Measurements from ENCODE around the gene TMED9. TPM values are rescaled to one million over a fixed set of nuclear protein-coding genes. Genes with fewer than 3 reads are reported as not detected.

The TMED9 gene
- total RNA-seq, 1 experiment from 2014 or later, result 240 TPM

DNA sequence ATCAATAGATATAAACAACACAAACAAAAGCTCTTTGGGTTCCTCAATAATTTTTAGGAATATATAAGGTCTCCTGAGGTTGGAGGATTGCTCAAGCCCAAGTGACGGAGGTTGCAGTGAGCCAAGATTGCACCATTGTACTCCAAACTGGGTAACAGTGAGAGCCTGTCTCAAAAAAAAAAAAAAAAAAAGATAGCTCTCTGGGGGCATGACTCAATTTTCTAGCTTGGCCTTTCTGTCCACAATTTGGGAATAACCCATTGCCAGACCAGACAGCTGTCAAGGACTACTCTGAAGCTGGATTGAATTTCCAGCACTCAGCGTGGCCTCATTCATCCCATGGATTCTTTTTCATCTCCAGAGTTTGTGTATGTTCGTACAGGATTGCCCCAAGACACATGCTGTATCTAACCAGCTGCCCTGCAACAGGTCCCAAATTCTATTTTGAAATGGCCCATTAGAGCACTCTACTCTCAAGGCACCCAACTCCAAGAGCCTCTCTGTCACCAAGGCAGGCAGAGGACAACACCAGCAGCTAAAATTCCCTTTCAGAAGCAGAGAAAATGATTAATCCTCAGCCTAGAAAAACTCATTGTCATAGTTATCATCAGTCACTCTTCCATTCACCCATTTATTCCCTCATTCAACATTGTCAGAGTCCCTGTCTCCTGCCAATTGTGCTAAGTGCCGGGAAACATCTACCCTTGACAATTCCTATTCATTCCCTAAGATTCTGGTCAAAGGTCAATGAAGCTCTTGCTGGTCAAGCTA lies 46.3 kb upstream of the TMED9 start:
- Histone ChIP-seq H3K4me3 (ENCODE audit: low read depth, low read length) (no peak overlapping the region), H3K27me3 (replicated peaks; ENCODE audit: control insufficient read depth, insufficient read depth, low read length) (no peaks in the 10 kb centered on the region), H3K9me3 (no peaks in the 10 kb centered on the region), H3K36me3 (ENCODE audit: control insufficient read depth, insufficient read depth, low read length) (peaks cover 2% of the 10 kb centered on the region), H3K4me1 (peaks cover 14% of the 10 kb centered on the region)
- CTCF ChIA-PET, result interaction anchor here (0.6 kb wide), 1 partner anchor 539 kb away, joined by 4 read pairs; the partner anchor contains the start of gene UIMC1
- no peak overlapping the region for H3K4me3 Mint-ChIP-seq (ENCODE audit: unreplicated experiment)
- peak overlapping the region; percentile 54 for H3K27ac Mint-ChIP-seq (ENCODE audit: unreplicated experiment)
- H3K36me3 Mint-ChIP-seq (ENCODE audit: insufficient read depth, unreplicated experiment), result peaks cover 18% of the 10 kb centered on the region
- intact Hi-C loops (cut with micrococcal nuclease; ENCODE audit: unreplicated experiment), result no loop called here
- TF ChIP-seq, protein P1, sequence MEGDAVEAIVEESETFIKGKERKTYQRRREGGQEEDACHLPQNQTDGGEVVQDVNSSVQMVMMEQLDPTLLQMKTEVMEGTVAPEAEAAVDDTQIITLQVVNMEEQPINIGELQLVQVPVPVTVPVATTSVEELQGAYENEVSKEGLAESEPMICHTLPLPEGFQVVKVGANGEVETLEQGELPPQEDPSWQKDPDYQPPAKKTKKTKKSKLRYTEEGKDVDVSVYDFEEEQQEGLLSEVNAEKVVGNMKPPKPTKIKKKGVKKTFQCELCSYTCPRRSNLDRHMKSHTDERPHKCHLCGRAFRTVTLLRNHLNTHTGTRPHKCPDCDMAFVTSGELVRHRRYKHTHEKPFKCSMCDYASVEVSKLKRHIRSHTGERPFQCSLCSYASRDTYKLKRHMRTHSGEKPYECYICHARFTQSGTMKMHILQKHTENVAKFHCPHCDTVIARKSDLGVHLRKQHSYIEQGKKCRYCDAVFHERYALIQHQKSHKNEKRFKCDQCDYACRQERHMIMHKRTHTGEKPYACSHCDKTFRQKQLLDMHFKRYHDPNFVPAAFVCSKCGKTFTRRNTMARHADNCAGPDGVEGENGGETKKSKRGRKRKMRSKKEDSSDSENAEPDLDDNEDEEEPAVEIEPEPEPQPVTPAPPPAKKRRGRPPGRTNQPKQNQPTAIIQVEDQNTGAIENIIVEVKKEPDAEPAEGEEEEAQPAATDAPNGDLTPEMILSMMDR (IDR thresholded peaks at IDR 0.05; ENCODE audit: insufficient read depth in 1 of 2, low read depth in 1 of 2, low read length in 1 of 2, severe bottlenecking in 1 of 2, unreplicated experiment in 1 of 2), result no peak
- no peak for DNase-seq
- H3K9me3 Mint-ChIP-seq (ENCODE audit: unreplicated experiment), result no peaks in the 10 kb centered on the region
- peaks cover 20% of the 10 kb centered on the region for H3K4me1 Mint-ChIP-seq (ENCODE audit: low read depth, unreplicated experiment)
- no TSS peak for BruUV-seq (replicated peaks)
- H3K27me3 Mint-ChIP-seq (ENCODE audit: insufficient read depth, unreplicated experiment), result no peaks in the 10 kb centered on the region
- POLR2A ChIA-PET, result interaction anchor here (0.6 kb wide), 1 partner anchor 91 kb away, joined by 7 read pairs; no protein-coding TSS in a partner anchor

DNA sequence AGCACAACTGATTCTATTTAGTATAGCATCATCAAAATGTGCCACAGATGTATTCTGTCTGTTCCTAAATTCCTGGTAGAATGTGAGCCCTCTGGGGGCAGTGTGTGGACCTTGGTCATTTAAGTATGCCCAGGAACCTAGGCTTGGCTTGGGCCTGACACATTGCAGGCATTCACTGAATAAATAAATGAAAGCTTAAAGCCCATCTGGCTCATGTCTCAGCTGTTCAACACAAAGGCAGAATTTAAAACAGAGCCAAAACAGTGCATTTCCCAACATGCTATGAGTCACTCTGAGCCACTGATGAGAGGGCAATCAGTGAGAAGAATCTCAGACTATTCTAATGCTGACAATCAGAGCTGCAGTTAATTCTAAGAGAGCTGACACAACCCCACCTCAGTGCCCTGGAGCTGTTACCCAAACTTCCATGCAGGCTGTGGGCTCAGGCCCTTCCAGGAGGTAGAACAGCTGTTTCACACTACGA lies 45.7 kb upstream of the TMED9 start:
- Histone ChIP-seq H3K27me3 (replicated peaks; ENCODE audit: control insufficient read depth, insufficient read depth, low read length) (no peaks in the 10 kb centered on the region), H3K9me3 (no peaks in the 10 kb centered on the region), H3K36me3 (ENCODE audit: control insufficient read depth, insufficient read depth, low read length) (peaks cover 2% of the 10 kb centered on the region), H3K4me1 (peaks cover 14% of the 10 kb centered on the region), H3K4me3 (ENCODE audit: low read depth, low read length) (no peak overlapping the region)
- no peak overlapping the region for H3K4me3 Mint-ChIP-seq (ENCODE audit: unreplicated experiment)
- peak in 1 of 2 experiments; percentile 45 for DNase-seq
- H3K9me3 Mint-ChIP-seq (ENCODE audit: unreplicated experiment), result no peaks in the 10 kb centered on the region
- TF ChIP-seq, protein P1 (IDR thresholded peaks at IDR 0.05; ENCODE audit: insufficient read depth in 1 of 2, low read depth in 1 of 2, low read length in 1 of 2, severe bottlenecking in 1 of 2, unreplicated experiment in 1 of 2), result no peak
- H3K36me3 Mint-ChIP-seq (ENCODE audit: insufficient read depth, unreplicated experiment), result peaks cover 18% of the 10 kb centered on the region
- peaks cover 20% of the 10 kb centered on the region for H3K4me1 Mint-ChIP-seq (ENCODE audit: low read depth, unreplicated experiment)
- H3K27me3 Mint-ChIP-seq (ENCODE audit: insufficient read depth, unreplicated experiment), result no peaks in the 10 kb centered on the region
- ChIA-PET CTCF (interaction anchor here (0.6 to 0.8 kb wide), 2 partner anchors 61 to 540 kb away, joined by 4 to 5 read pairs; partner anchors contain the start of gene UIMC1), POLR2A (no interaction called here)
- BruUV-seq (replicated peaks), result no TSS peak
- intact Hi-C loops (cut with micrococcal nuclease; ENCODE audit: unreplicated experiment), result no loop called here
- H3K27ac Mint-ChIP-seq (ENCODE audit: unreplicated experiment), result peak overlapping the region; percentile 75

DNA sequence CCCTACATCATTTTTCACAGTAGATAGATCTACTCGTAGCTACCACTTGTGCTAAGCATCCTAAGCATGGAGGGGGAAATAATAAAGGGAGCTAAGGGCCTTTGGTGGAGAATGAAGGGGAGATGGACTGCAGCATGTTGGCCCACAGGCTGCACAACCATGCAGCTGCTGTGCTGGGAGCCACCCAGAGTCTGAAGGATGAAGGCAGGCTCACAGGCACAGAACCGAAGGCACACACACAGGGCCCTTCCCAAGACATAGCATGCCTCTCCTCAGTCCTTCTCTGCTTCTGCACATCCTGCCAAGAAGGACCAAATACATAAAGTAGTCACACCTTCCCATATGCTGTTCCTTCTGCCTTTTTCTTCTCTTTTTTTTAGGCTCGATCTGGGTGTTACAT lies 44.3 kb upstream of the TMED9 start:
- peaks cover 25% of the 10 kb centered on the region for H3K36me3 Mint-ChIP-seq (ENCODE audit: insufficient read depth, unreplicated experiment)
- H3K4me1 Mint-ChIP-seq (ENCODE audit: low read depth, unreplicated experiment), result peaks cover 22% of the 10 kb centered on the region
- no peak for DNase-seq
- Histone ChIP-seq H3K36me3 (ENCODE audit: control insufficient read depth, insufficient read depth, low read length) (peaks cover 2% of the 10 kb centered on the region), H3K9me3 (no peaks in the 10 kb centered on the region), H3K4me1 (peaks cover 14% of the 10 kb centered on the region), H3K27me3 (replicated peaks; ENCODE audit: control insufficient read depth, insufficient read depth, low read length) (no peaks in the 10 kb centered on the region), H3K4me3 (ENCODE audit: low read depth, low read length) (no peak overlapping the region)
- ChIA-PET CTCF (no interaction called here), POLR2A (no interaction called here)
- BruUV-seq (replicated peaks), result no TSS peak
- intact Hi-C loops (cut with micrococcal nuclease; ENCODE audit: unreplicated experiment), result no loop called here
- H3K9me3 Mint-ChIP-seq (ENCODE audit: unreplicated experiment), result no peaks in the 10 kb centered on the region
- no peaks in the 10 kb centered on the region for H3K27me3 Mint-ChIP-seq (ENCODE audit: insufficient read depth, unreplicated experiment)
- TF ChIP-seq, protein P1 (IDR thresholded peaks at IDR 0.05; ENCODE audit: insufficient read depth in 1 of 2, low read depth in 1 of 2, low read length in 1 of 2, severe bottlenecking in 1 of 2, unreplicated experiment in 1 of 2), result no peak
- peak overlapping the region; percentile 33 for H3K27ac Mint-ChIP-seq (ENCODE audit: unreplicated experiment)
- no peak overlapping the region for H3K4me3 Mint-ChIP-seq (ENCODE audit: unreplicated experiment)

Data from Caco-2 (cell line).